Central memory CD8-positive, alpha-beta T cell (primary cell): ENCODE data around the gene OLA1.

Experiments
- ATAC-seq: fragments of 150-1000 bp; cut with Tn5 transposase; replicated peaks from 2 replicates; pipeline ENCODE4 v1.10.0; 2022; ENCODE audit warnings: mild to moderate bottlenecking, moderate FRiP score, moderate number of reproducible peaks; ENCODE audit not compliant: poor library complexity, severe bottlenecking; ENCODE audit errors: extremely low read depth
- DNase-seq, 2 donors: peaks; one replicate each; pipeline ENCODE4 v3.0.0; 2021; ENCODE audit warnings: low spot score in 2 of 2
- H3K27ac Mint-ChIP-seq: one replicate; pipeline ENCODE4 v1.8.0; 2022; ENCODE audit warnings: low read depth, mild to moderate bottlenecking, moderate library complexity, mixed read lengths
- H3K27me3 Mint-ChIP-seq: one replicate; pipeline ENCODE4 v1.8.0; 2022; ENCODE audit warnings: mixed read lengths
- H3K36me3 Mint-ChIP-seq: one replicate; pipeline ENCODE4 v1.8.0; 2022; ENCODE audit warnings: mild to moderate bottlenecking, moderate library complexity, mixed read lengths; ENCODE audit not compliant: insufficient read depth
- H3K4me1 Mint-ChIP-seq: one replicate; pipeline ENCODE4 v1.8.0; 2022; ENCODE audit warnings: mixed read lengths
- H3K4me3 Mint-ChIP-seq: one replicate; pipeline ENCODE4 v1.8.0; 2022; ENCODE audit warnings: mild to moderate bottlenecking, moderate library complexity, mixed read lengths
- H3K9me3 Mint-ChIP-seq: one replicate; pipeline ENCODE4 v1.8.0; 2022; ENCODE audit warnings: mixed read lengths

OLA1 gene

DNA sequence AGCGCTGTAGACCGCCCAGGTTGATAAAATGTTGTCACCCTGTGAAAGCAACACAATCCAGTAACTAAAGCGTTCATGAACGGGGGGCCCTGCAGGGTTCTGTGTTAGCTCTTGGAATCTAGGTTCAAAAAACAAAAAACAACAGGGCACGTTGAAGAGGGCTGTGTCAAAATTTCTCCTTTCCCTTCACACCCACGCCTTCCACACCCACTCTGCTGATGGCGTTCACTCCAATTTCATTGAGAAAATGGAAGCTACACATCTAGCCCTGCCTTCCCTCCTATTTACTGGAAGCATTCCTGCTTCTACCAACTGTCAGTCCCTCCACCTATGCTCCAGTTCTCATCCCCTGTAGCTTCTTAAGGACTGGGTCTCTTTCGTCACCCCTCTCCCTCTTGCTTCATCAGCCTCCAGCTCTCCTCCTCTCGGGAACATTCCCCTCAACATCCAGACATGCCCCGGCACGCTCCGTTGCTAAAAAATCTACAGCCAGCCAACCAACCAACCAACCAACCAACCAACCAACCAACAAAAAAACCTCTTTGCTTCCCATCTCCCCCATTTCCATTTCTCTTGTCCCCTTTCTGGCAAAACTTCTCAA lies 184.7 kb downstream of the OLA1 start:
- no peak for ATAC-seq
- no peak overlapping the region for H3K4me3 Mint-ChIP-seq
- DNase-seq: no peak
- no peak overlapping the region for H3K27ac Mint-ChIP-seq
- H3K4me1 Mint-ChIP-seq: no peaks in the 10 kb centered on the region
- peaks cover 59% of the 10 kb centered on the region for H3K27me3 Mint-ChIP-seq
- no peaks in the 10 kb centered on the region for H3K36me3 Mint-ChIP-seq
- H3K9me3 Mint-ChIP-seq: peaks cover 10% of the 10 kb centered on the region

DNA sequence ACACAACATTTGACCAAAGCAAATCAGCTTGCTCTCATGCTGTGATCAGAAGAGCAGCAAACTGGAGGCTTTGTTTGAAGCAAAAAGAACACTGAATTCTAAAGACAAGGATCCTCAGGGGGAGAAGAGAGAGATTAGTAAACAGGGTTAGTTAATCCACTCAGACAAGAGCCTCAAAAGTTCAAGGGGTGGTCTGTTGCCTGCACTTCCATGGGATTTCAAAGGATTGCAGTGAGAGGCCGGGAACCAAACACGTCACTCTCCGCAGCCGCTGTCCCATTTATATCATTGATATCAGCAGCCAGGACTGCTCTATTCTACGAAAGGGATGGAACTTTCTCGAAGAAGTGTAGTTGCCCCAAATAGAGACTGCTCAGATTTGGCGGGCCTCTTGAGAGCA lies 185.4 kb downstream of the OLA1 start:
- H3K9me3 Mint-ChIP-seq: peaks cover 10% of the 10 kb centered on the region
- no peaks in the 10 kb centered on the region for H3K36me3 Mint-ChIP-seq
- ATAC-seq (no peak), DNase-seq (no peak)
- no peak overlapping the region for H3K27ac Mint-ChIP-seq
- H3K4me1 Mint-ChIP-seq: no peaks in the 10 kb centered on the region
- peaks cover 62% of the 10 kb centered on the region for H3K27me3 Mint-ChIP-seq
- H3K4me3 Mint-ChIP-seq: no peak overlapping the region

DNA sequence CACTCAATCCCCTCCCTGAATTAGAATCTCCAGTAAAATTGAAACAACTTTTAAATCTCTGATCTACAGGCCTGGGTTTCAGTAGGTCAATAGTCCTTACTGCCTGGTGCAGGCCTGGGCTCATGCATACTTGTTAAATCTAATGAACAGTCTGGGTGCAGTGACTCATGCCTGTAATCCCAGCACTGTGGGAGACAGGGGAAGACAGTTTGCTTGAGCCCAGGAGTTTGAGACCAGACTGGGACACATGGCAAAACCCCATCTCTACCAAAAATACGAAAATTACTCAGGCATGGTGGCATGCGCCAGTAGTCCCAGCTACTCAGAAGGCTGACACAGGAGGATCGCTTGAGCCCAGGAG lies 188.5 kb downstream of the OLA1 start:
- H3K9me3 Mint-ChIP-seq: peaks cover 10% of the 10 kb centered on the region
- H3K36me3 Mint-ChIP-seq: no peaks in the 10 kb centered on the region
- H3K4me3 Mint-ChIP-seq: no peak overlapping the region
- peaks cover 54% of the 10 kb centered on the region for H3K27me3 Mint-ChIP-seq
- H3K4me1 Mint-ChIP-seq: no peaks in the 10 kb centered on the region
- no peak for DNase-seq
- ATAC-seq: no peak
- no peak overlapping the region for H3K27ac Mint-ChIP-seq

DNA sequence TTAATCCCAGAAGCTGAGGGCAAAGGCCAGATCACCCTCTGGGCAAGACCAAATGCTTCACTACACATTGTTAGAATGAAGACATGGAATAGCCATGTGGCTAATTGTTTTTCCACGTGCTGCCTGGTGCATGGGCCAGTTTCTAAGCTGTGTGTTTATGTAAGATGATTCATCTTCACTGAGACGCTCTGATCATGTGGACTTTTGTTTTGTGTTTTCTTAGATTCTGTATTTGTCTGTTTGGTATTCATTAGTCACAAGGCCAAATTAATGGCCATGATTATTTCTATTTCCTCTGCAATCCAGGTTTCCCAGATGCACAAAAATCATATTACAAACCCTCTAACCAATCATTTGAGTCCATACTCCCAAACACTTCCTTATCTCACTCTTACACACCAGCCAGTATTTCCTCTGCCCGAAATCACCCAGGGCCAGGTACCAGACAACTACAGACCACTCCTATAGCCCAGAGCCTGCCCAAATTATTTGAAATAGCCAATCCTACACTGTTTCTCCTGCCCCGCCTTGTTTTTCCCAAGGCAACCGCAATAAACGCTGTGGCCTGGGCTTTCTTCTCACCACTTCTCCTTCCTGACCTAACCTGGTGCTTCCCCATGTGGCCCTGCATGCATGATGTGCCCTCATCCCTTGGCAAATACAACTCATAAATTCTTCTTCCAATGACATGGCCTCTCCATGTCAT lies 189.0 kb downstream of the OLA1 start:
- Mint-ChIP-seq H3K27me3 (peaks cover 48% of the 10 kb centered on the region), H3K4me3 (no peak overlapping the region), H3K36me3 (no peaks in the 10 kb centered on the region), H3K27ac (no peak overlapping the region), H3K9me3 (peaks cover 10% of the 10 kb centered on the region), H3K4me1 (no peaks in the 10 kb centered on the region)
- ATAC-seq: no peak
- no peak for DNase-seq

DNA sequence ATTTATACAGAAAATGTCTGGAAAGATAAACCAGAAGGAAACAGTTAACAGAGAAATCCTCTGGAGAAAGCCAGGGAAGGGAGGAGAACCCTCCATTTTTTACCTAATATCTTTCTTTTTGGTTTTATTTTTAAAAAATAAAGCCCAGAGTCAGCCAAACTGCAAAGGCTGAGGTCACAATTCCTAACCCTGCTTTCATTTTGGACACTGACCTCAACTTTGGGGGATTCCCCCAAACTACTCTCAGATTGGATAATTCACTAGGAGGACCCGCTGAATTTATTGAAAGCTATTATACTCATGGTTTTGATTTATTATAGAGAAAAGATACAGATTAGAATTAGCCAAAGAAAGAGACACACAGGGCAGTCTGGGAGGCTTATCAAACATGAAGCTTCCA lies 189.9 kb downstream of the OLA1 start:
- DNase-seq (no peak), ATAC-seq (no peak)
- peaks cover 10% of the 10 kb centered on the region for H3K9me3 Mint-ChIP-seq
- peaks cover 53% of the 10 kb centered on the region for H3K27me3 Mint-ChIP-seq
- no peak overlapping the region for H3K4me3 Mint-ChIP-seq
- no peak overlapping the region for H3K27ac Mint-ChIP-seq
- no peaks in the 10 kb centered on the region for H3K36me3 Mint-ChIP-seq
- H3K4me1 Mint-ChIP-seq: no peaks in the 10 kb centered on the region

DNA sequence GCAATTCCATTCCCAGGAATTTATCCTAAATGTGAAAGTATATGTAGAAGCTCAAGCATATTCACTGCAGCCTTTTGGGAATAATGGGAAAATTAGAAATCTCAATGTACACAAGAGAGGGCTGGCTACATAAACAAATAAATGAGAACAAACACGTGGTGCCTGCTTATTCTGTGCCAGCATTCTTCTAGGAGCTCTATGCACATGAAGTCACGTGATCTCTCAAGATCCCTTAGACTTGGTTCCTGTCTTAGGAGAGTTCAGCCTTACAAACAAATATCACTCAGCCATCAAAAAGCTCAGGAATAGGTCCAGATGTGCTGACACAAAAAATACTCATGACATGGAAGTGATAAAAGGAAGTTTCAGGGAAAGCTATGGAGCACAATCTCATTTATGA lies 190.3 kb downstream of the OLA1 start:
- ATAC-seq: no peak
- DNase-seq: no peak
- peaks cover 10% of the 10 kb centered on the region for H3K9me3 Mint-ChIP-seq
- no peak overlapping the region for H3K4me3 Mint-ChIP-seq
- H3K36me3 Mint-ChIP-seq: no peaks in the 10 kb centered on the region
- H3K27ac Mint-ChIP-seq: no peak overlapping the region
- no peaks in the 10 kb centered on the region for H3K4me1 Mint-ChIP-seq
- peaks cover 57% of the 10 kb centered on the region for H3K27me3 Mint-ChIP-seq

DNA sequence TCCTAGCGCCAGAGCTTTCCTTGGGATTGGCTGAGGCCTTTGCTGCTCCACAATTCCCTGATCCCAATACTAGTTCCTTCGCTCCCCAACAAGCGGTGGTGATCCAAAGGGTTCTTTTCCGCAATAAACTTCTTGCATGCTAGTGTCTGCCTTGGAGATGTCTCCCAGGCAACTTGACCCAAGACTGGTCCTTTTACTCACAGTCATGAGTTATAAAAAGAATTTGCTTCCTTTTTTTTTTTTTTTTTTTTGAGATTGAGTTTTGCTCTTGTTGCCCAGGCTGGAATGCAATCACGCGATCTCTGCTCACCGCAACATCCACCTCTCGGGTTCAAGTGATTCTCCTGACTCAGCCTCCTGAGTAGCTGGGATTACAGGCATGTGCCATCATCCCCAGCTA lies 193.4 kb downstream of the OLA1 start:
- H3K27me3 Mint-ChIP-seq: peaks cover 50% of the 10 kb centered on the region
- no peak for ATAC-seq
- H3K9me3 Mint-ChIP-seq: peaks cover 10% of the 10 kb centered on the region
- H3K4me1 Mint-ChIP-seq: no peaks in the 10 kb centered on the region
- H3K4me3 Mint-ChIP-seq: no peak overlapping the region
- no peak overlapping the region for H3K27ac Mint-ChIP-seq
- H3K36me3 Mint-ChIP-seq: peaks cover under 1% of the 10 kb centered on the region
- no peak for DNase-seq

DNA sequence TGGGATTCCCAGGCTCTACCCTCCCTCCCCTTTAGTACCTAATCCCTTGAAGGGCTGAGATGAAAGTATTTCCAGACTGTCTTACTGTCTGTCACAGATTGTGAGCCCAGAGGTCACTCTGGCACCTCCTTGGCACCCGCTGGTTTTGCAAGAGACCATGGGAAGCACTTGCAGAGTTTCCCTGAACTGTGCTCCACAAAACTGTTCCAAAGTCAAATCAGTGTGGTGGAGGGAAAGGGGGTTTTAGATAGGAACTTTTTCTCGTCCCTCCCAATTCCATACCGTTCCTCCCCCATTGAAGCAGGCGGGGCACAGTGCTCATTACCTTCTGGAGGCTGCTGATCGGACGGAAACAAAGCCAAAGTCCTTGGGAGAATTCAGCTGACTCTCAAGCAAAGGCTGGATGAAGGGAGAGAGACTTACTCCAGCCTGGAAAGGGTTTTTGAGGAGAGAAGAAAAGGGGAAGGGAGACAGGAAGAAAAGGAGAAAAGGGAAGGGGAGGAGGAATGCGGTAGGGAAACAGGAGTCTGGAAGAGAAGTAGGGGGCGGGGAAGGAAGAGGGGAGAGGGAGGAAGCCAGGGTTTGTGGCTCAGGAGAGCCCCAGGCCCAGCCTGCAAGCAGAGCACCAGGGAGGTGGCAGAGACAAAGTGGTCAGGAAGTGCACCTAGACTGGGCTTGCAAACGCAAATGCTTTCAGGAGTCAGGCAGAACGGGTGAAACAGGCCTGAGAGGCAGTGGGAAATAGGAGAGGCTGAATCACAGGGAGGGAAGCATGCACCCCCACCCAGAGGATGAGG lies 194.8 kb downstream of the OLA1 start:
- ATAC-seq (no peak), DNase-seq (no peak)
- Mint-ChIP-seq H3K4me1 (no peaks in the 10 kb centered on the region), H3K27ac (no peak overlapping the region), H3K9me3 (no peaks in the 10 kb centered on the region), H3K4me3 (no peak overlapping the region), H3K27me3 (peaks cover 38% of the 10 kb centered on the region), H3K36me3 (peaks cover 2% of the 10 kb centered on the region)

DNA sequence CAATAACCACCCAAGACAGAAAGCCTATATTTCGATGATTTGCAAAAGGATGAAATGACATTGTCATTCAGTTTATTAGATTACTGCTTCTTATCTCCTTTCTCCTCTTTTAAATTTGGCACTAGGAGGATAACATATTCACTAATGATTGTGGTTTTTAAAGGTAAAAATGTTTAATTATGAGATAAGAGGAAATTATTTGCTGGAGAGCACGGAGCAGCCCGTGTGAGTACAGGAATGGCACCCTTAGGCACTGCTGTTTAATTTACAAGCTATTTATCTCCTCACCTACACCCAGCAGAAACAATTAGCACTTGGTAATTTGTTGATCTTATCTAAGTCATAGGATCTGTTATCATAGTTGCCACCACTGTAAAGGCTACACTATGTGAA lies 195.8 kb downstream of the OLA1 start:
- Mint-ChIP-seq H3K4me1 (no peaks in the 10 kb centered on the region), H3K27me3 (peaks cover 28% of the 10 kb centered on the region), H3K27ac (no peak overlapping the region), H3K9me3 (no peaks in the 10 kb centered on the region), H3K36me3 (peaks cover 2% of the 10 kb centered on the region), H3K4me3 (no peak overlapping the region)
- DNase-seq (no peak), ATAC-seq (no peak)

DNA sequence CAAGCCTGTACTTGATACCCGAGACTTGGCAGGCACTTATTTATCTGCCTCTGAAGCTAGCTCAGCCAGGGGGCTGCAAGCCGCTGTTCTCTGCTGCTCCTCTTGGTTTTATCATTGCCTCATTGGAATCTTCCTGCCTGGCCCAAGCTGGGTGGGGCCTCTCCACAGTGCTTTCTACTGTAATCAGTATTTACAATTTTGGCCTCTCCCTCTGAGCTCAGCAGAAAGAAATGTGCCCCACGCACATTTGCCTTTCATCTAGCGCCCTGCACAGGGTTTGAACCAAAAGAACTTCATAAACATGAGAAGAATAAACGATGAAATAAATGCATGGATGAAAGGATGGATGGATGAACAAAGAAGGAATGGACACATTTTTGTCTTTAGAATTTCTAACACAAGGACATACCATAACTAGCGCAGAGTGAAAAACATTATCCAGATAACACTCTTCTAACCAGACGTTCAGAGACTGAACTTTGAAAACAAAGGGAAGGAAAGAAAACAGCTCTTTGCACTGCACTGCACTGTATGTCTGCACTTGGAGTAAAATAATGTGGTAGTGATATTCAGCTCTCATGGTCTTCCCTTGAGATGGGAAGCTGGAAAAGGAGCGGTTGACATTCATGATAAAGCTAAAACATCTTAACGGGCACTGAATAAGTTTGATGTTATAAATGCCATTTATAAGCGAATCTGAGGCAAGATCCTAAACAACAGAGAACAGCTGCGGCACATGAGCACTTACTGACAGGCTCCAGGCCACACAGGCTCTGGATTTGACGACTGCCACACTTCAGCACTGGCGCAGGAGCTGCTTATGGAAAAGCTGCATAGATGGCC lies 196.4 kb downstream of the OLA1 start:
- H3K9me3 Mint-ChIP-seq: no peaks in the 10 kb centered on the region
- no peak overlapping the region for H3K4me3 Mint-ChIP-seq
- no peak overlapping the region for H3K27ac Mint-ChIP-seq
- peaks cover 2% of the 10 kb centered on the region for H3K36me3 Mint-ChIP-seq
- no peak for DNase-seq
- peaks cover 22% of the 10 kb centered on the region for H3K27me3 Mint-ChIP-seq
- H3K4me1 Mint-ChIP-seq: no peaks in the 10 kb centered on the region
- ATAC-seq: no peak

DNA sequence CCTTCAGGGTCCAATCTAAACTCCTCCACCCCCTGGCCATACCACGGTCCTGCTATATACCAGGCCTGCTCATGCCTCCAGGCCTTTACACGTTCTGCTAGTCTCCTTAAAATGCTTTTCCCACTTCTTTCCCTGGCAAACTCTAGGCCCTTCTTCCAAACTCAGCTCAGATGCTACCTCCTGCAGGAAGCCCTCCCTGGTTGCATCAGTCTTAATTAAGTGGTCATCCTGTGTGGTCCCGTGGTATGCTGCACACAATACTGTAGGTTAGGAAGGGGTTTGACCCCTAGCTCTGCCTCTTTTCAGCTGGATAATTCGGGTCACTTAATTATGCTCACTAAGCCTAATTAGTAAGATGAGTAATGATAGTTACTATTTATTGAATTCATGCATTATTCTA lies 197.3 kb downstream of the OLA1 start:
- no peaks in the 10 kb centered on the region for H3K4me1 Mint-ChIP-seq
- no peak overlapping the region for H3K4me3 Mint-ChIP-seq
- DNase-seq (no peak), ATAC-seq (no peak)
- H3K27ac Mint-ChIP-seq: no peak overlapping the region
- H3K27me3 Mint-ChIP-seq: peaks cover 19% of the 10 kb centered on the region
- peaks cover 2% of the 10 kb centered on the region for H3K36me3 Mint-ChIP-seq
- H3K9me3 Mint-ChIP-seq: no peaks in the 10 kb centered on the region

DNA sequence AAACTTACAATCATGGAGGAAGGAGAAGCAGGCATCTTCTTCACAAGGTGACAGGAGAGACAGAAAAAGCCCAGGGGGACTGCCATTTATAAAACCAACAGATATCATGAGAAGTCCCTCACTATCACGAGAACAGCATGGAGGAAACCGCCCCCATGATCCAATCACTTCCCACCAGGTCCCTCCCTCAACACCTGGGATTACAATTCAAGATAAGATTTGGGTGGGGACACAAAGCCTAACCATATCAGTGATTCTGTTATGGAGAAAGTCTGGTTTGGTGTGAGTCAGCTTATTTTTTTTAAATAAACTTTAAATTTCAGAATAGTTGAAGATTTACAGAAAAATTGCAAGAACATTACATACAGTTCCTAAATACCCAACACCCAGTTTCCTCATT lies 198.4 kb downstream of the OLA1 start:
- H3K27ac Mint-ChIP-seq: no peak overlapping the region
- peaks cover 12% of the 10 kb centered on the region for H3K27me3 Mint-ChIP-seq
- no peaks in the 10 kb centered on the region for H3K9me3 Mint-ChIP-seq
- peaks cover 2% of the 10 kb centered on the region for H3K36me3 Mint-ChIP-seq
- H3K4me1 Mint-ChIP-seq: no peaks in the 10 kb centered on the region
- H3K4me3 Mint-ChIP-seq: no peak overlapping the region
- no peak for DNase-seq
- ATAC-seq: no peak
